ENCODE data around the gene RHBG.

The RHBG gene

GRCh38 chr1:156386949-156387869 lies 18.2 kb downstream of the RHBG start:
- no peak for DNase-seq

GRCh38 chr1:156387870-156388173 lies 18.8 kb downstream of the RHBG start:
- no peak for DNase-seq

- DNase-seq, result no peak
Measured at GRCh38 chr1:156388174-156389137, 19.4 kb downstream of the RHBG start.

- DNase-seq, result no peak
Measured at GRCh38 chr1:156389311-156389710, 20.3 kb downstream of the RHBG start.

- no peak for DNase-seq
Measured at GRCh38 chr1:156390469-156391365, 21.7 kb downstream of the RHBG start.

- no peak for DNase-seq
Measured at GRCh38 chr1:156391366-156391677, 22.3 kb downstream of the RHBG start.

- no peak for DNase-seq
Measured at GRCh38 chr1:156391701-156392100, 22.7 kb downstream of the RHBG start.

- DNase-seq, result no peak
Measured at GRCh38 chr1:156392452-156392853, 23.4 kb downstream of the RHBG start.

GRCh38 chr1:156393095-156393494 lies 24.1 kb downstream of the RHBG start:
- no peak for DNase-seq

GRCh38 chr1:156394082-156394481 lies 25.1 kb downstream of the RHBG start:
- no peak for DNase-seq

- DNase-seq, result no peak
Measured at GRCh38 chr1:156394835-156395461, 25.9 kb downstream of the RHBG start.

- DNase-seq, result no peak
Measured at GRCh38 chr1:156399355-156400125, 30.5 kb downstream of the RHBG start.

GRCh38 chr1:156400191-156400935 lies 31.4 kb downstream of the RHBG start:
- no peak for DNase-seq

- no peak for DNase-seq
Measured at GRCh38 chr1:156401041-156401574, 32.1 kb downstream of the RHBG start.

- DNase-seq, result no peak
Measured at GRCh38 chr1:156401681-156402081, 32.7 kb downstream of the RHBG start.

- DNase-seq, result no peak
Measured at GRCh38 chr1:156402331-156403020, 33.5 kb downstream of the RHBG start.

- no peak for DNase-seq
Measured at GRCh38 chr1:156405670-156406069, 36.7 kb downstream of the RHBG start.

GRCh38 chr1:156406251-156406650 lies 37.2 kb downstream of the RHBG start:
- DNase-seq, result no peak

- DNase-seq, result peak; percentile 43
Measured at GRCh38 chr1:156407344-156407743, 38.3 kb downstream of the RHBG start.

- DNase-seq, result no peak
Measured at GRCh38 chr1:156407760-156408159, 38.7 kb downstream of the RHBG start.
